ENCODE data around the gene CD151. TPM values are rescaled to one million over a fixed set of nuclear protein-coding genes. Genes with fewer than 3 reads are reported as not detected.

The CD151 gene
- total and polyA plus RNA-seq, 5 experiments from 2014 or later: 9.4 to 24.3 (median 11.2) TPM

DNA sequence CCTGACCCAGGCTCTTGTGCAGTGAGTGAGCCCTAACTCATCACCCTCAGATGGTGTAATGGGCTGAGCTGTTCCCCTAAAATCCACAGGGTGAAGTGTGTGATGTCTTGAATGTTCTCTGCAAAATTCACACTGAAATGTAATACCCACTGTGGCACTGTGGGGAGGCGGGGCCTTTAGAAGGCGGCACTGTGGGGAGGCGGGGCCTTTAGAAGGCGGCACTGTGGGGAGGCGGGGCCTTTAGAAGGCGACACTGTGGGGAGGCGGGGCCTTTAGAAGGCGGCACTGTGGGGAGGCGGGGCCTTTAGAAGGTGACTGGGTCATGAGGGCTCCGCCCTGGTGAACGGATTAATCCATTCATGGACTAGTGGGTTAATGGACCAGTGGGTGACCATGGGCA lies 44.8 kb downstream of the CD151 start:
- Mint-ChIP-seq H3K27me3 (no peaks in the 10 kb centered on the region), H3K9me3 (no peaks in the 10 kb centered on the region), H3K36me3 (peaks cover 0 to 32% (median 9%) of the 10 kb centered on the region in 3 donors), H3K4me1 (peaks cover 0 to 7% (median 0%) of the 10 kb centered on the region in 4 donors), H3K27ac (peak overlapping the region in 2 of 10 donors; percentile 24 to 37), H3K4me3 (no peak overlapping the region)
- POLR2A ChIA-PET: no interaction called here
- DNase-seq: peak in 1 of 10 donors; percentile 4
- ATAC-seq: peak in 1 of 2 donors; percentile 28

DNA sequence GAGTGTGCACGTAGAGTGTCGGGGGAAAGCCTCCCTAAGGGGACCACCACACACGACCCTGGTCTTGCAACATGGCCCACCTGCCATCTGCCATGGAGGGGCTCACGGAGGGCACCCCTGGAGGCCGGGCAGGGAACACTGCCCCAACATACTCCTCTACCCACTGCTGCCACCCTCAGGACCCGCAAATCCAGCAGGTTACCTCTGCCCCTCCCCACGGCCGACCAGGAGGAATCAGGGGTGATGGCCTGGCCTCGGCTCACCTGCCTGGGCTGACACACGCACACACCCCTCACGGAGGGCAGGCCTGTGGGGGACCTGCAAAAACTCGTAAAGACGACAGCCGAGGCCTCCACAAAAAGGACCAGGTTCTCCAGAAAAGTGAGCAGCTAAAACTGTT lies 47.7 kb downstream of the CD151 start:
- Mint-ChIP-seq H3K9me3 (no peaks in the 10 kb centered on the region), H3K27me3 (no peaks in the 10 kb centered on the region), H3K27ac (peak overlapping the region in 1 of 10 donors; percentile 40), H3K4me1 (peaks cover 0 to 5% (median 0%) of the 10 kb centered on the region in 4 donors), H3K4me3 (no peak overlapping the region), H3K36me3 (peaks cover 0 to 30% (median 6%) of the 10 kb centered on the region in 3 donors)
- DNase-seq (no peak), ATAC-seq (no peak)
- POLR2A ChIA-PET: no interaction called here

DNA sequence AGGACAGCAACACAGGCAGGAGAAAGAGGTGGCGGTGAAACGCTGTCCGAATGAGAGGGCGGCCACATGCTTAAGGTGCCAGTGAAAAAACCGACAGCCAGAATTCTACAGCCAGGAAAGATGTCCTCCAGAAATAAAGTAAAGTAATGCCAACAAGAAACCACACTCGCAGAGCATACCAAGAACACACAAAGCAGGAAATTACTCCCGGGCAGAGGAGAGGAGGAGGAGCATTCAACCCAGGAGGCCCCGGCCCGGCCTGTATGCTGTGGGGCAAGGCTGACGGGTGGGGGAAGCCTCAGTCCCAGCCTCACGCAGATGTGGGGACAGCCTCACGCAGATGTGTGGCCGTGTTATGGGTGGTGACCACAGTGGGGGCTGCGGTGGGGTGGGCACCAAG lies 49.8 kb downstream of the CD151 start:
- no peak overlapping the region for H3K4me3 Mint-ChIP-seq
- no peaks in the 10 kb centered on the region for H3K9me3 Mint-ChIP-seq
- H3K4me1 Mint-ChIP-seq: peaks cover 0 to 8% (median 1%) of the 10 kb centered on the region in 4 donors
- H3K27ac Mint-ChIP-seq: peak overlapping the region in 2 of 10 donors; percentile 0 to 82
- H3K36me3 Mint-ChIP-seq: peaks cover 0 to 31% (median 6%) of the 10 kb centered on the region in 3 donors
- H3K27me3 Mint-ChIP-seq: no peaks in the 10 kb centered on the region
- ATAC-seq (no peak), DNase-seq (no peak)
- POLR2A ChIA-PET: no interaction called here

DNA sequence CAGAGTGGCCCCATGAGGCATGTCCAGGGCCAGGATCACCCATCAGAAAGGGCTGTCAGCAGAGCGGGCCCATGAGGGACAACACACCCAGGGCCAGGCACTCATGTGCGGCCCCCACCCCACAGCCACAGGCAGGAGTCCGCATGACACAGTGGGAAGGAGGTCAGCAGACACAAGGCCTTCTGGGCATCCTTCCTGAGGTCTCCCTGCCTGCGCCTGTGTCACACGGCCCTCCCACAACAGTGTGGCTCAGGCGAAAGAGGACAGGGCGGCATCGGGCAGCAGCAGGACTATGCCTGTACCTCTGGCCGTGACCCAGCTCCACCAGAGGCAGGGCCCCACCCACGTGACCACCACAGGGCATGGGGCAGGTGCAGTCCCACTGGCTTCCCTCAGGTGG lies 50.8 kb downstream of the CD151 start:
- ATAC-seq: no peak
- Mint-ChIP-seq H3K36me3 (peaks cover 0 to 29% (median 4%) of the 10 kb centered on the region in 3 donors), H3K27ac (no peak overlapping the region)

DNA sequence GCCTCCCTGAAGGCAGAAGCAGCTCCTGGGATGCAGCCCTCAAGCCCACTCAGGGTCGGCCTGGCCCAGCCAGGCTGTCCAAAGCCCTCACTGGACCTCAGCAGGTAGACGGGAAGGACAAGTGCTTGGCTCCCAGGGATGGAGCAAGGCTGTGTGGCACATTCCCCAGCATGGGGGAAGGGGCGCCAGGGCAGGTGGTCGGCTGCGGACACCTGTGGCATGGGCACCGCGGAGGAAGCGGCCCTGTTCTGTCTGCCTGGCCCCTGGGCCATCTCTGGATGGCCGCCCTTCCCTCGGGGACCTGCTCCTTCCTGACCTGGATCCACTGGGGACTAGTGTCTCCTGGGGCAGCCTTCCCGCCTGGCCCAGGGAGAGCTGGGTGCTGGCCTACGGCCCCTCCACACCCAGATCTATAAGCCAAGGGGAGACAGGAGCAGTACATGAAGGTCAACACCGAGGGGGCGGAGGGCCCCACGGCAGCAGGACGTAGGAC lies 51.9 kb downstream of the CD151 start:
- H3K9me3 Mint-ChIP-seq: no peaks in the 10 kb centered on the region
- H3K27me3 Mint-ChIP-seq: no peaks in the 10 kb centered on the region
- DNase-seq (no peak), ATAC-seq (no peak)
- H3K4me1 Mint-ChIP-seq: peaks cover 0 to 10% (median 4%) of the 10 kb centered on the region in 4 donors
- H3K4me3 Mint-ChIP-seq: no peak overlapping the region
- POLR2A ChIA-PET: no interaction called here
- no peak overlapping the region for H3K27ac Mint-ChIP-seq
- peaks cover 0 to 29% (median 4%) of the 10 kb centered on the region in 3 donors for H3K36me3 Mint-ChIP-seq

More for the DNA sequence above, 50.8 kb downstream of the CD151 start:
- H3K9me3 Mint-ChIP-seq: no peaks in the 10 kb centered on the region
- no peak for DNase-seq
- no peak overlapping the region for H3K4me3 Mint-ChIP-seq
- POLR2A ChIA-PET: no interaction called here
- H3K27me3 Mint-ChIP-seq: no peaks in the 10 kb centered on the region
- peaks cover 0 to 9% (median 1%) of the 10 kb centered on the region in 4 donors for H3K4me1 Mint-ChIP-seq

DNA sequence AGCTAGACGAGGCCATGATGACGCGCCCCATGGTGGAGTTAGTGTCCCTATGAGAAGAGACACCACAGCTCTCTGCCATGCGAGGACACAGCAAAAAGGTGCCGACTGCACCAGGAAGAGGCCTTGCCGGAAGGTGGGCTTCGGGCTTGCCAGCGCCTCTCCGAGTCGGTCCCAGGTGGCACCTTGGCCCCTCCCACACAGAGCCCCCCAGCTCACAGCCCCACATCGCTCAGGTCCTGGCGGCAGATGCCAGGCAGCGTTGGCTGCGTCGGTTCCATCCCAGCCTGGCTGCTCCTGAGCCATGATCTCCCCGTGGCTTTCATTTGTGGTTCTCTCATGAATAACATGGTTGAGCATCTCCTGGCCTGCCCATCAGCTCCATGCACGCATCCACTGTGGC lies 53.8 kb downstream of the CD151 start:
- Mint-ChIP-seq H3K27me3 (no peaks in the 10 kb centered on the region), H3K27ac (no peak overlapping the region), H3K9me3 (no peaks in the 10 kb centered on the region), H3K36me3 (peaks cover 0 to 19% (median 4%) of the 10 kb centered on the region in 3 donors), H3K4me1 (peaks cover 0 to 10% (median 5%) of the 10 kb centered on the region in 4 donors), H3K4me3 (no peak overlapping the region)
- DNase-seq: no peak
- POLR2A ChIA-PET: no interaction called here
- ATAC-seq: no peak

DNA sequence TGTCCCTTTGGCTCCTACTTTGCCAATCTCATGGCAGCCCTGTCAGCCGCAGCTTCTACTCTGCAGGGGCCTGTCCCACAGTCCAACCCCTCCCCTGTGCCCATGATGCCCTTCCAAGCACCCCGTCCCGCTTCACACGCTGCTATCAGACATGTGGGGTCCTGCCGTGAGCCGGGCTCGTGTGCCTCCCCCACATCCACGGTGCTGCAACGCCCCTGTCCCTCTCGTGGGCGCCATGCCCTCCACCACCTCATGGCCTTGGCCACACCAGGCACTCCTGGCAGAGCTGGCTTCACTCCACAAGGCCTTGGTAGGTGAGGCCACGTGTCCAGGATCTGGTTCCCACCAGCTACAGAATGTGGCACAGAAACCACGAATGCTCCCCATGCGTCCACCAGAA lies 54.8 kb downstream of the CD151 start:
- peaks cover 0 to 9% (median under 1%) of the 10 kb centered on the region in 3 donors for H3K36me3 Mint-ChIP-seq
- H3K4me1 Mint-ChIP-seq: peaks cover 0 to 9% (median 5%) of the 10 kb centered on the region in 4 donors
- H3K9me3 Mint-ChIP-seq: no peaks in the 10 kb centered on the region
- H3K27me3 Mint-ChIP-seq: no peaks in the 10 kb centered on the region
- H3K27ac Mint-ChIP-seq: peak overlapping the region in 2 of 10 donors; percentile 61 to 78
- no peak overlapping the region for H3K4me3 Mint-ChIP-seq
- ATAC-seq: no peak
- POLR2A ChIA-PET: interaction anchor here (0.6 kb wide), 1 partner anchor 26 kb away, joined by 3 read pairs; no protein-coding TSS in a partner anchor
- DNase-seq: no peak

Other genes with a start within 250 kb of the CD151 start
- gene IRF7, start 217.0 kb upstream of the CD151 start, total RNA-seq: 10 to 100 TPM; 55.0 to 55.2 TPM
- gene IRF7, start 217.0 kb upstream of the CD151 start, polyA plus RNA-seq: 10 to 100 TPM; 19.8 to 38.6 (median 25.3) TPM
- gene CDHR5, start 208.0 kb upstream of the CD151 start, total RNA-seq: not detected
- gene CDHR5, start 208.0 kb upstream of the CD151 start, polyA plus RNA-seq: not detected
- not detected for gene SCT, start 205.8 kb upstream of the CD151 start, total RNA-seq
- gene SCT, start 205.8 kb upstream of the CD151 start, polyA plus RNA-seq: not detected
- 1 to 10 TPM; 1.2 to 1.4 TPM for gene DRD4, start 195.7 kb upstream of the CD151 start, total RNA-seq
- not detected for gene DRD4, start 195.7 kb upstream of the CD151 start, polyA plus RNA-seq
- 10 to 100 TPM; 46.5 to 51.0 TPM for gene DEAF1, start 137.7 kb upstream of the CD151 start, total RNA-seq
- 10 to 100 TPM; 27.0 to 58.2 (median 27.9) TPM for gene DEAF1, start 137.7 kb upstream of the CD151 start, polyA plus RNA-seq
- gene TMEM80, start 137.1 kb upstream of the CD151 start, total RNA-seq: 10 to 100 TPM; 46.0 to 49.2 TPM
- 10 to 100 TPM; 22.2 to 44.6 (median 32.4) TPM for gene TMEM80, start 137.1 kb upstream of the CD151 start, polyA plus RNA-seq
- gene EPS8L2, start 126.7 kb upstream of the CD151 start, total RNA-seq: 1 to 10 TPM; 8.2 to 9.7 TPM
- gene EPS8L2, start 126.7 kb upstream of the CD151 start, polyA plus RNA-seq: 10 to 100 TPM in 2 of 3 donors, 1 to 10 TPM in 1; 9.6 to 20.4 (median 14.8) TPM
- 100 to 1,000 TPM; 120 to 124 TPM for gene TALDO1, start 85.5 kb upstream of the CD151 start, total RNA-seq
- 100 to 1,000 TPM; 160 to 173 (median 166) TPM for gene TALDO1, start 85.5 kb upstream of the CD151 start, polyA plus RNA-seq
- gene GATD1, start 55.5 kb upstream of the CD151 start, total RNA-seq: 10 to 100 TPM; 57.0 to 65.6 TPM
- 10 to 100 TPM in 2 of 3 donors, 1 to 10 TPM in 1; 7.2 to 20.7 (median 12.8) TPM for gene GATD1, start 55.5 kb upstream of the CD151 start, polyA plus RNA-seq
- gene CEND1, start 42.9 kb upstream of the CD151 start, total RNA-seq: not detected
- not detected for gene CEND1, start 42.9 kb upstream of the CD151 start, polyA plus RNA-seq
- 10 to 100 TPM; 18.1 to 19.2 TPM for gene SLC25A22, start 34.7 kb upstream of the CD151 start, total RNA-seq
- gene SLC25A22, start 34.7 kb upstream of the CD151 start, polyA plus RNA-seq: 10 to 100 TPM in 1 of 3 donors, 1 to 10 TPM in 2; 6.4 to 16.4 (median 6.5) TPM
- gene PIDD1, start 27.7 kb upstream of the CD151 start, total RNA-seq: 10 to 100 TPM; 37.7 to 40.7 TPM
- gene PIDD1, start 27.7 kb upstream of the CD151 start, polyA plus RNA-seq: 1 to 10 TPM; 2.5 to 6.6 (median 4.1) TPM
- gene RPLP2, start 23.0 kb upstream of the CD151 start, total RNA-seq: 1,000 to 10,000 TPM; 5,498 to 5,522 TPM
- 1,000 to 10,000 TPM; 4,080 to 5,338 (median 4,376) TPM for gene RPLP2, start 23.0 kb upstream of the CD151 start, polyA plus RNA-seq
- 100 to 1,000 TPM; 248 to 251 TPM for gene PNPLA2, start 14.0 kb upstream of the CD151 start, total RNA-seq
- 10 to 100 TPM; 20.5 to 42.7 (median 31.5) TPM for gene PNPLA2, start 14.0 kb upstream of the CD151 start, polyA plus RNA-seq
- gene CRACR2B, start 5.0 kb upstream of the CD151 start, total RNA-seq: under 1 TPM; 0.60 to 0.85 TPM
- gene CRACR2B, start 5.0 kb upstream of the CD151 start, polyA plus RNA-seq: under 1 TPM in 1 of 3 donors, not detected in 2; 0.18 TPM
- gene POLR2L, start 9.6 kb downstream of the CD151 start, total RNA-seq: 10 to 100 TPM; 50.3 to 50.6 TPM
- 100 to 1,000 TPM in 1 of 3 donors, 10 to 100 TPM in 2; 96.5 to 102 (median 99.7) TPM for gene POLR2L, start 9.6 kb downstream of the CD151 start, polyA plus RNA-seq
- gene TSPAN4, start 9.9 kb downstream of the CD151 start, total RNA-seq: 1 to 10 TPM; 6.0 to 8.9 TPM
- 10 to 100 TPM in 1 of 3 donors, 1 to 10 TPM in 2; 7.2 to 12.8 (median 8.3) TPM for gene TSPAN4, start 9.9 kb downstream of the CD151 start, polyA plus RNA-seq
- 10 to 100 TPM; 54.6 to 55.8 TPM for gene CHID1, start 77.9 kb downstream of the CD151 start, total RNA-seq
- gene CHID1, start 77.9 kb downstream of the CD151 start, polyA plus RNA-seq: 10 to 100 TPM; 50.2 to 61.5 (median 54.7) TPM
- gene AP2A2, start 92.9 kb downstream of the CD151 start, total RNA-seq: 10 to 100 TPM; 77.8 to 80.8 TPM
- gene AP2A2, start 92.9 kb downstream of the CD151 start, polyA plus RNA-seq: 10 to 100 TPM in 2 of 3 donors, 1 to 10 TPM in 1; 8.2 to 13.9 (median 11.6) TPM
- not detected for gene MUC6, start 203.8 kb downstream of the CD151 start, total RNA-seq
- gene MUC6, start 203.8 kb downstream of the CD151 start, polyA plus RNA-seq: not detected
- not detected for gene MUC2, start 241.9 kb downstream of the CD151 start, total RNA-seq
- not detected for gene MUC2, start 241.9 kb downstream of the CD151 start, polyA plus RNA-seq

All from naive thymus-derived CD8-positive, alpha-beta T cell (primary cell).